SU-DHL-6 (cell line): Measurements from ENCODE around the gene ZNF101.
"Not testable (repeated sequence)": the region's sequence is repeated elsewhere in the genome, so short reads cannot be mapped to it uniquely, and the experiment has no call there.

Experiments
- H2AFZ ChIP-seq: fragments of 200-600 bp; sonication (generic); 2 replicates; pipeline ENCODE4 v1.6.1; 2014; ENCODE audit warnings: low read depth, mild to moderate bottlenecking, moderate library complexity, mixed read lengths, antibody characterized with exemption, low read length; ENCODE audit not compliant: severe bottlenecking
- H3F3A ChIP-seq: fragments of 200-600 bp; shearing (Covaris generic); 2 replicates; pipeline ENCODE4 v1.6.0; 2016; ENCODE audit warnings: antibody characterized with exemption, mild to moderate bottlenecking; ENCODE audit not compliant: insufficient read depth
- H3K27ac ChIP-seq: fragments of 200-600 bp; sonication (generic); 2 replicates; pipeline ENCODE4 v1.5.1; 2016; ENCODE audit warnings: low read depth, mild to moderate bottlenecking, low read length, moderate library complexity, mixed read lengths
- H3K27me3 ChIP-seq: fragments of 200-600 bp; sonication (generic), shearing (Covaris generic); 2 replicates; pipeline ENCODE4 v1.6.0; 2014; ENCODE audit warnings: mild to moderate bottlenecking, low read length
- H3K36me3 ChIP-seq: fragments of 200-600 bp; sonication (generic); 2 replicates; pipeline ENCODE4 v1.6.1; 2014; ENCODE audit warnings: mild to moderate bottlenecking, low read length, mixed read lengths
- H3K4me2 ChIP-seq: fragments of 300-600, 200-600 bp; shearing (Covaris generic), sonication (generic); 2 replicates; pipeline ENCODE4 v1.6.0; 2014; ENCODE audit warnings: low read length, low read depth, mild to moderate bottlenecking; ENCODE audit not compliant: poor library complexity, severe bottlenecking
- H3K4me3 ChIP-seq: fragments of 200-600 bp; sonication (generic); 2 replicates; pipeline ENCODE4 v1.5.1; 2014; ENCODE audit warnings: antibody characterized with exemption, low read length, mild to moderate bottlenecking, mixed read lengths; ENCODE audit not compliant: insufficient read depth, poor library complexity, severe bottlenecking
- H3K79me2 ChIP-seq: fragments of 200-600 bp; sonication (generic); 2 replicates; pipeline ENCODE4 v1.6.1; 2014; ENCODE audit warnings: mild to moderate bottlenecking, low read length, moderate library complexity; ENCODE audit not compliant: insufficient read depth
- H3K9ac ChIP-seq: fragments of 200-600 bp; sonication (generic); 2 replicates; pipeline ENCODE4 v1.7.0; 2014; ENCODE audit warnings: mild to moderate bottlenecking, low read length
- H3K9me2 ChIP-seq: fragments of 200-600 bp; sonication (generic); replicated peaks from 2 replicates; pipeline ENCODE4 v1.6.1; 2014; ENCODE audit warnings: low read length; ENCODE audit not compliant: insufficient read depth
- H3K9me3 ChIP-seq: fragments of 200-600 bp; sonication (generic); 2 replicates; pipeline ENCODE4 v1.6.1; 2014; ENCODE audit warnings: low read length, mixed read lengths; ENCODE audit not compliant: insufficient read depth
- H4K20me1 ChIP-seq: fragments of 200-600 bp; sonication (generic); 2 replicates; pipeline ENCODE4 v1.6.1; 2014; ENCODE audit warnings: low read depth, mild to moderate bottlenecking, antibody characterized with exemption, low read length, moderate library complexity, mixed read lengths
- CTCF ChIP-seq: fragments of 200-600 bp; sonication (generic); IDR thresholded peaks from one replicate; pipeline ENCODE4 v1.5.1; 2017; ENCODE audit warnings: antibody characterized with exemption, mild to moderate bottlenecking, low read length, moderate library complexity; ENCODE audit not compliant: insufficient read depth, poor library complexity, severe bottlenecking
- EZH2phosphoT487 ChIP-seq: fragments of 200-600 bp; sonication (generic), shearing (Covaris generic); conservative IDR thresholded peaks from 2 replicates; pipeline ENCODE4 v1.6.1; 2018; ENCODE audit warnings: mild to moderate bottlenecking, antibody characterized with exemption, low read length, moderate library complexity, mixed read lengths

The ZNF101 gene

GRCh38 chr19:19696386-19696785, 27.7 kb downstream of the ZNF101 start:
- Histone ChIP-seq H3K79me2 (no peaks in the 10 kb centered on the region), H3K9me3 (no peaks in the 10 kb centered on the region), H3K9me2 (no peaks in the 10 kb centered on the region), H2AFZ (no peak overlapping the region), H4K20me1 (no peaks in the 10 kb centered on the region), H3K27ac (no peak overlapping the region), H3K4me3 (no peak overlapping the region), H3K36me3 (no peaks in the 10 kb centered on the region), H3K27me3 (no peaks in the 10 kb centered on the region), H3F3A (no peaks in the 10 kb centered on the region), H3K4me2 (no peak overlapping the region), H3K9ac (no peak overlapping the region)
- TF ChIP-seq EZH2phosphoT487: no peak
- TF ChIP-seq CTCF: no peak

GRCh38 chr19:19697589-19697988, 28.9 kb downstream of the ZNF101 start:
- Histone ChIP-seq H2AFZ (no peak overlapping the region), H3K27me3 (no peaks in the 10 kb centered on the region), H3K27ac (no peak overlapping the region), H3K4me2 (no peak overlapping the region), H3K4me3 (no peak overlapping the region), H3F3A (no peaks in the 10 kb centered on the region), H3K9me2 (no peaks in the 10 kb centered on the region), H3K9me3 (no peaks in the 10 kb centered on the region), H4K20me1 (no peaks in the 10 kb centered on the region), H3K9ac (no peak overlapping the region), H3K36me3 (no peaks in the 10 kb centered on the region), H3K79me2 (no peaks in the 10 kb centered on the region)
- TF ChIP-seq CTCF (no peak), EZH2phosphoT487 (no peak)

- H3K27me3 ChIP-seq, H3K9ac ChIP-seq, H3K9me3 ChIP-seq, H3K4me3 ChIP-seq, H3K36me3 ChIP-seq, H3F3A ChIP-seq, H2AFZ ChIP-seq, H3K9me2 ChIP-seq, H3K27ac ChIP-seq, H3K79me2 ChIP-seq, H3K4me2 ChIP-seq, H4K20me1 ChIP-seq: not testable (repeated sequence)
Measured at GRCh38 chr19:19700493-19700892, 31.9 kb downstream of the ZNF101 start.

GRCh38 chr19:19704836-19705235, 36.2 kb downstream of the ZNF101 start:
- peaks cover 7% of the 10 kb centered on the region for H3K36me3 ChIP-seq
- peaks cover 16% of the 10 kb centered on the region; the same call in 1 of the 2 replicates for H3K9me3 ChIP-seq
- no peak overlapping the region for H3K27ac ChIP-seq
- H2AFZ ChIP-seq: no peak overlapping the region
- H4K20me1 ChIP-seq: no peaks in the 10 kb centered on the region
- H3K79me2 ChIP-seq: no peaks in the 10 kb centered on the region
- H3K27me3 ChIP-seq: no peaks in the 10 kb centered on the region
- H3K4me3 ChIP-seq: no peak overlapping the region
- H3K9me2 ChIP-seq: no peaks in the 10 kb centered on the region
- no peak overlapping the region for H3K9ac ChIP-seq
- H3K4me2 ChIP-seq: no peak overlapping the region
- TF ChIP-seq EZH2phosphoT487 (no peak), CTCF (no peak)
- no peaks in the 10 kb centered on the region for H3F3A ChIP-seq
